Suprapubic skin (tissue), 4 donors: ENCODE data around the gene CAMTA1.

ENCODE experiments used
- EP300 ChIP-seq: sonication (generic); formaldehyde crosslinking; IDR thresholded peaks from one replicate; pipeline ENCODE4 v1.6.1; 2017; ENCODE audit warnings: antibody characterized with exemption
- POLR2A ChIP-seq, 2 donors: fragments of 450-650 bp; IDR thresholded peaks; one replicate each; pipeline ENCODE4 v1.6.1; 2017; ENCODE audit warnings: antibody characterized with exemption in 2 of 2, mild to moderate bottlenecking in 2 of 2, moderate library complexity in 2 of 2
- POLR2AphosphoS5 ChIP-seq, 3 donors: sonication (generic); formaldehyde crosslinking; IDR thresholded peaks; one replicate each; pipeline ENCODE4 v1.6.1; 2017; ENCODE audit warnings: antibody characterized with exemption in 3 of 3
- TF ChIP-seq, protein P1 (sequence below), 2 donors: fragments of 200-600 bp in 1 of 2; fragments of 450-650 bp in 1 of 2; sonication (generic) in 1 of 2; IDR thresholded peaks; one replicate each; pipeline ENCODE4 v1.5.1; 2016 to 2019; ENCODE audit warnings: antibody characterized with exemption in 2 of 2, mild to moderate bottlenecking in 1 of 2, moderate library complexity in 1 of 2

GRCh38 chr1:7702365-7702764 lies 917.1 kb downstream of the CAMTA1 start:
- TF ChIP-seq, protein P1, sequence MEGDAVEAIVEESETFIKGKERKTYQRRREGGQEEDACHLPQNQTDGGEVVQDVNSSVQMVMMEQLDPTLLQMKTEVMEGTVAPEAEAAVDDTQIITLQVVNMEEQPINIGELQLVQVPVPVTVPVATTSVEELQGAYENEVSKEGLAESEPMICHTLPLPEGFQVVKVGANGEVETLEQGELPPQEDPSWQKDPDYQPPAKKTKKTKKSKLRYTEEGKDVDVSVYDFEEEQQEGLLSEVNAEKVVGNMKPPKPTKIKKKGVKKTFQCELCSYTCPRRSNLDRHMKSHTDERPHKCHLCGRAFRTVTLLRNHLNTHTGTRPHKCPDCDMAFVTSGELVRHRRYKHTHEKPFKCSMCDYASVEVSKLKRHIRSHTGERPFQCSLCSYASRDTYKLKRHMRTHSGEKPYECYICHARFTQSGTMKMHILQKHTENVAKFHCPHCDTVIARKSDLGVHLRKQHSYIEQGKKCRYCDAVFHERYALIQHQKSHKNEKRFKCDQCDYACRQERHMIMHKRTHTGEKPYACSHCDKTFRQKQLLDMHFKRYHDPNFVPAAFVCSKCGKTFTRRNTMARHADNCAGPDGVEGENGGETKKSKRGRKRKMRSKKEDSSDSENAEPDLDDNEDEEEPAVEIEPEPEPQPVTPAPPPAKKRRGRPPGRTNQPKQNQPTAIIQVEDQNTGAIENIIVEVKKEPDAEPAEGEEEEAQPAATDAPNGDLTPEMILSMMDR (IDR thresholded peaks at IDR 0.05): no peak
- no peak for TF ChIP-seq POLR2AphosphoS5 (IDR thresholded peaks at IDR 0.05)
- no peak for TF ChIP-seq POLR2A (IDR thresholded peaks at IDR 0.05)
- no peak for TF ChIP-seq EP300
